Measurements from ENCODE around the gene HIC1.

GRCh38 chr17:2020721-2021120 is 34.2 kb upstream of the HIC1 start:
- TF ChIP-seq CTCF (IDR thresholded peaks at IDR 0.05) (no peak), POLR2A (IDR thresholded peaks at IDR 0.05) (no peak)
